Activated CD8-positive, alpha-beta memory T cell treated with anti-CD3 and anti-CD28 coated beads, Interleukin-2, amount 50 U/mL, for 48 hours (primary cell): ENCODE measurements around the gene FAHD1.
A peak's percentile ranks its signal among the peaks of the same experiment; 100 is the strongest.
"Not testable (repeated sequence)": the region's sequence is repeated elsewhere in the genome, so short reads cannot be mapped to it uniquely, and the experiment has no call there.

ENCODE experiments used
- DNase-seq: peaks from one replicate; pipeline ENCODE4 v3.0.0-alpha.2; 2020

FAHD1 gene

DNA sequence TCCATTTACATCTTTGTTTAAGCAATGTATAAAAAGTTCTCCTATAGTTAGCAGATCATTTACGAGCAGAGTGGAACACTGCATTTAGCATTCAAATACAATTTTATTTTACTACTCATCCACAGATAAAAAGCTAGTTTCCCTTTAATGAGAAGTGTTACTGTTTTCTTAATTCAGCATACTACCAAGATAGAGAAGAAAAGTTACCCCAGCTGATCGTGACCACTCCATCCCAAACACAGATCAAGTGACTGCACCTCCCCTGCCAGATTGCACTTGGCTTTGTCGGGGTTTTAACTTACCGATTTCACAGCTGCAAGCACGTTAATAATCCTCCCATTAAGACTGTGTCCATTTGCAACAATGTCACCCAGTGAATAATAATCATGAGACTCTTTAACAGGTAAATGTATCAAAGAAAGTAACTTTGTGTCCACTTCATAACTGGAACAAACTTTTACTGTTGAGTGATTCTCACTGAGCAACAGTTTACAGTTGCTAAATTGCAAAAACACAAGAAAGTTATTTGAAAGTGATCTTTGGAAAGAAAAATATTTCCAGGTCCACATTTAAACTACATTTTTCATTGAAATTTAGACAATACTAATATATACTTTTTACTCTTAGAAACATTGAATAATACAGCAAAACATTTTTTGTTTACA lies 30.6 kb downstream of the FAHD1 start:
- no peak for DNase-seq

DNA sequence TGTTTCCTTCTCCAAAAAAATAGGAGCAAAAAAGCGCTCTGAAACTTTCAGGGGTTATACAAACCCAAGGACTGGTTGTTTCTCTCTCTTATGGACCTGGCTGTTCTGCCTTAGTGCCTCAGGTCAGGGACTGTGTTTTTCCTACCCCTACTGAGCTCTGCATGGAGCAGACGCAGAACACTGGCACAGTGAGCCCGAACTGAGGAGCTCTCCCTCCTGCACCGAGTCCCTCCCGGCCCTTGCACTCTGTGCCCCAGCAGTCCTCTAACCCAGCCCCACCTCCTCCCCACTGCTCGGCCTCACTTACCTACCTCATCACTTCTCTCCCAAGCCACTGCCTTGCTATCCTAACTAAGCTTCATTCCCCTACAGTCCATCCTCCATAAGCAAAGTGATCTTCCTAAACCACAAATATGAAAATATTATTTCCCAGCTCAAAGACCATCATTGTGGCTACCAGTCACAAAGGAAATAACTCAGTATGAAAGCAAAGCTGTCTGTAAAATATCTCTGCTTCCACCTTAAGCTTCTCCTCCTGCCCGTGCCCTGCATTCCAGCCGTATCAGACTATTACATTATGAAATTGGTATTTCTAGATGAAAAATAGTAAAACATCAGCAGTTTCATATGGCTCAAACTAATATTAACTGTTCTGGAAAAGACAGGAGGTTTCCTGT lies 31.3 kb downstream of the FAHD1 start:
- no peak for DNase-seq

DNA sequence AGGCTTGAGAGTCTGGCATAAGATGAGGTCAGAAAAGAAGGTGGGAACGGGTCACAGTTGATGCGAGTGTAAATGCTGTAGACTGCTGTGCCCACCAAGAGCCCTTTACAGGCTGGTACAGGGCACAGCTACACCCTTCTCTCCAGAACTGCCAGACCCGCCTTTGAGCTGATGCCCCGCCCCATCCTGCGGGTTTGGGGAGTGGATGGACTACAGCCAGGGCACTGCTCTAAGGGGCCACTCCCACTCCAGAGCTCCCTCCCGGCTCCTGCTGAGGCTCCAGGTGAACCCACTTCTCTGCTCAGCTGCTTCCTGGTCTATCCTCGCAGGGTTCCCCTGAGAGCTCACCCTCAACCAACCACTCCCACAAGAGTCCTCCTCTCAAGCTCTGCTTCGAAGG lies 32.6 kb downstream of the FAHD1 start:
- no peak for DNase-seq

DNA sequence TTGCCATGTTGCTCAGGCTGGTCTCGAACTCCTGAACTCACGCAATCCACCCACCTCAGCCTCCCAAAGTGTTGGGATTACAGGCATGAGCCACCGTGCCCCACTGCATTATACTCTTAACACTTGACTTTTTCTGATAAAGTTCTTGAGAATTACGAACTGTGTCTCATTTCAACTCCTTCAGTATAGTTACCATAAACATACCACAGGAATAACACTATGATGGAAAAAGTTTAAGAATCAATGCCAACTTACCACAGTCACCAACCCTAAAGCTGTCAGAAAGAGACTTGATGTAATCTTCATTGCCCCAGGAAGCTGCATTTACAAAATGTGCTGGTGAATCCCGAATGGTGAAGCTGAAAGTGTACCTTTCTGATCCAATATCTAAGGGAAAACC lies 34.7 kb downstream of the FAHD1 start:
- DNase-seq, result no peak

DNA sequence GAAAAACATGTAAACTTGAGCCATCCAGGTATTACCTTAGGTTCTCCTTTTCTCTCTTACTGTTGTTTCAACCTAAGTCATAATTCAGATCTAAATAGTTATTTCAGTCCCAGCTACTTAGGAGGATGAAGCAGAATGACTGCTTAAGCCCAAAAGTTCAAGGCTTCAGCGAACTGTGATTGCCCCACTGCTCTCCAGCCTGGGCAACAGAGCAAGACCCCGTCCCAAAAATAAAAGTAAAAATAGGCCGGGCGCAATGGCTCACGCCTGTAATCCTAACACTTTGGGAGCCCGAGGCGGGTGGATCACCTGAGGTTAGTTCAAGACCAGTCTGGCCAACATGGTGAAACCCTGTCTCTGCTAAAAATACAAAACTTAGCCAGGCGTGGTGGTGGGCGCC lies 35.4 kb downstream of the FAHD1 start:
- DNase-seq, result no peak

DNA sequence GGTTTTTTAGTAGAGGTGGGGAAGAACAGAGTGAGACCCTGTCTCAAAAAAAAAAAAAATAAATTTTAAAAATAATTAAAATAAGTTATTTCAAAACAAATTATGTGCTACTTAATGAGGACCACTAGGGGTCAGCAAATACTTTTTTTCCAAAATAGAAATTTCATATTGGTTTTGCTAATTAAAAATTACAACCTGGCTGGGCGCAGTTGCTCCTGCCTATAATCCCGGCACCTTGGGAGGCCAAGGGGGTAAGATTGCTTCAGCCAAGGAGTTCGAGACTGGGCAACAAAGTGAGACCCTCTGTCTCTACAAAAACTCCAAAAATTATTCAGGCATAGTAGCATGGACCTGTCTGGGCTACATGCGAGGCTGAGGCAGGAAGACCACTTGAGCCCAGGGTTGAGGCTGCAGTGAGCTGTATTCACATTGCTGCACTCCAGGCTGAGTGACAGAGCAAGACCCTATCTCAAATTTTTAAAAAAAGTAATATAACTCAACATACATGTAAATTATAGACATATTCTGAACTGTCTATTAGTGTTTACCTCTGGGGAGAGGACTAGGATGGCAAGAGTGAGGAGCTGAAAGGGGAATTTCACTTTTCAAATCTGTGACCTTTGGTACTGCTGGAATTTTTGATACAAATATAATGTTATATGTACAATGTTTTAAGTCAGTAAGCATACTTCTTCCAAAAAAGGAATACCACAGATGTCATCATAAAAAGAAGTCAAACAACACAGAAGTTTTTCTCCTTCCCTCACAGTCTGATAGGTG lies 36.9 kb downstream of the FAHD1 start:
- no peak for DNase-seq

DNA sequence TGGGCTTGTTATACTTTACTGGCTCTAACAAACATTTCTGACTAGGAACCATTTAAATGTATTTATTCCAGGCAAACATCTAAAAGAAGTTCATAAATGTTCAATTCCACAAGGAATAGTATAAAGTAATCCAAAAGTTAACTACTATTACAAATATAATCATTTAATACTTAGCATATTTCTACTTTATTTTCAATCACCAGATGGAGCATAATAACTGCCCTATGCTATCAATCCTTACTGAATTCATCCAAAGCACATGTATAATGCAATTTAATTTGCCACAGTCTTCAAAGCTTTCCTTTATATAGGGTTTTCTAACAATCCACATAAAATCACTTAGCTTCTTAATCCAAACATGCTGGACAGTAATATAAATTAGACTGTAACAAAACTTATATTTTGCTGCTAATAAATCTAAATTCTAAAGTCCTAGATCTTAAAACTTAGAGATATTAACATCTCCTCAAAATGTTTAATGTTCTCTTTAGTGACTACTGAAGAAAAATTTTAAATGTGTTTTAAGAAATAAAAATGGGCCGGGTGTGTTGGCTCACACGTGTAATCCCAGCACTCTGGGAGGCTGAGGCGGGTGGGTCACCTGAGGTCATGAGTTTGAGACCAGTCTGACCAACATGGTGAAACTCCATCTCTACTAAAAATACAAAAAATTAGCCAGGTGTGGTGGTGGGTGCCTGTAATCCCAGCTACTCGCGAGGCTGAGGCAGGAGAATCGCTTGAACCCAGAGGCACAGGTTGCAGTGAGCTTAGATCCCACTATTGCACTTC lies 39.1 kb downstream of the FAHD1 start:
- peak; percentile 2 for DNase-seq

DNA sequence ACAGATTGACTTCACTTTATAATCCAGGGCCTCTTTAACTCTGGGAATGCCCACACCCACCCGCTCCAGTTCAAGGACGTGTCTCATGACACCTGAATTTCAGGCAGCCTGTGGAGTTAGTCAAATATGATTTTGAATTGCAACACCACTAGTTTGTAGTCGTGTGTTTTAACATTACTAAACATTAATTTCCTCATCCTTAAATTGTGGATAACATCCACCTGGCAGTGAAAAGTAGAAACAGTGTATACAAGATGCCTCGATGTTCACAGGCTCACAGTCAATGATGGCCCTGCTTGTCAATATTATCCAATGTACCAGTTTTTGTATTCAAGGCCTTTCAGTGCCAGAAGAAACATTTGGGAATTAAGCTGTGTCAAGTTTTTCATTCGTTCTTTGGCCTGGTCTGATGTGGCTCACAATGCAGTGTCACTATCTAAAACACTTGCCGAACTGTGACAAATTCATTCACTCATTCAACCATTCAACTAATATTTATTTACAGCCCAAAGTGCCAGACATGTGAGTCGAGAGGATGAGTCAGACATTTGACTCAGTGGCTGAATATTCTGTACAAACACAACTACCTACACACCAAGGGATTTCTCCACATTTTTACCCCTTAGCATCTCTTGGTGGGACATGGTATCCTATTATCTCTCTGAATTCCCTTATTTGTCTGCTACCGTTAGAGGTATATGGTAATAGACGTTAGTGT lies 43.5 kb downstream of the FAHD1 start:
- peak; percentile 13 for DNase-seq

DNA sequence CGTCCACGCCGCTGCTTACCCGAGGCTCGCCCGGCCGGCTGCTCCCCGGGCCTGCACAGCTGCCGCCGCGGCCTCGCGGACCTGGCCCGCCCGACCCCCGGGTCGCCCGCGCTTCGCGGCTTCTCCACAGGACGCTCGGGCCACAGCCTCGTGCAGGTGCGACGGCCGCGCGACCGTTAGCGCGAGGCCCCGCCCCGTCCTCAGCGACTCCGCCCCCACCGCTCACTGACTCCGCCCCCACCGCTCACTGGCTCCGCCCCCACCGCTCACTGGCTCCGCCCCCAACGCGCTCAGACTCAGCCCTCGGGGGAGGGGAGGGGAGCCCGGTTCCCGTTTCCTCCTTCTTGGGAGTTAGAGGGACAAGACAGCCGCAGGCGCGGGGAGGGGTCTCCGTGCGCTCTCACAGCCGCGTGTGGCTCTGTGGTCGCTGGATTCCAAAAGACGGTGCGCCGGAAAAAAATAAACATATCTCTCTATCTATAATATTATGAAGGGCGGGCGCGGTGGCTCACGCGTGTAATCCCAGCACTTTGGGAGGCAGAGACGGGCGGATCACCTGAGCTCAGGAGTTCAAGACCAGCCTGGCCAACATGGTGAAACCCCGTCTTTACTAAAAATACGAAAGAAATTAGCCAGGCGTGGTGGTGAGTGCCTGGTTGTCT lies 45.1 kb downstream of the FAHD1 start, which contains the start of gene MEIOB:
TSS of gene MEIOB (minus strand) at position 191 of the 662 bp plus-strand sequence. CDS start 3,989 bp downstream, outside the sequence.
- DNase-seq, result peak; percentile 85

DNA sequence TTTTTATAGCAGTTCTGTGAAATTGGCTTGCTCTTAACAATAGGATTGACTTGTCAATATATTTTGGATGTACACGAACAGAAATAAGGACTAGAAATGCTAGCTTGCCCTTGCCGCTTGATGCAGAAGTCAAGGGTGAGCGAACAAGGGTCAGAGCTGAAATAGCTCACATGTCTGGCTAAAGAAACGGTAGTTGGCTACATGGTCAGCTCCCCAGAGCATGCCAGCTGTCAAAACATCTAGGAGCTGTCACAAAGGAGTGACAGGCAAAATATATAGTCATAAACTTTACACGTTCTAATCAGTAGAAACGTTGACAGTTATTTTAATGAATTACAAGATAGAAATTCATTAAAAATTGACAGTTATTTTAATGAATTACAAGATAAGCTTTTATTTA lies 47.8 kb downstream of the FAHD1 start:
- DNase-seq, result no peak

DNA sequence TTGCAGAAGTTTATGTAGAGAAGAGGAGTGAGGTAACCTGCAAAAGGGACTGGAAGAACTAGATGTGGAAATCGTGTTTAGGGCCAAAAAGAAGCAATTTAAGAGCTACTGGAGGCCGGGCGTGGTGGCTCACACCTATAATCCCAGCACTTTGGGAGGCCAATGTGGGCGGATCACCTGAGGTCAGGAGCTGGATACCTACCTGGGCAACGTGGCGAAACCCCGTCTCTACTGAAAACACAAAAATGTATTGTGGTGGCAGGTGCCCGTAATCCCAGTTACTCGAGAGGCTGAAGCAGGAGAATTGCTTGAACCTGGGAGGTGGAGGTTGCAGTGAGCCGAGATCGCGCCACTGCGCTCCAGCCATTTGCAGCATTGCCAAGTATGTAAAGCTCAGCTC lies 49.1 kb downstream of the FAHD1 start:
- DNase-seq, result not testable (repeated sequence)

DNA sequence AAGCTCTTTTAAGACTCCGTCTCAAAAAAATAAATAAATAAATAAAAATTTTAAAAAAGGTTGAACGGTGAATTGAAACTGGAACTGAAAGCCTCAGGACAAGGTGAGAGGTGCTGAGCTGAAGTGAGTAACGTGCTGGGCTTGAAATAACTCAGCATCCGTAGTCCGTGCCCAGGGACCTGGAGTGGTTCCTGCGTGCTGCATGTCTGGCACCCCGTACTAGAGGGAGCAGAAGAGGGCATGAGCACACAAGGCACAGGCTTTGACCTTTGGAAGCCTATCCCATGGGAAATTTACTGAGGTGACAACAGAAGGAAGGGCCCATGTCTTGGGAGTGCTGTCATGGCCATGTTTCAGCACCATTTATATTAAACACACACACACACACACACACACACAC lies 49.5 kb downstream of the FAHD1 start:
- DNase-seq, result no peak

DNA sequence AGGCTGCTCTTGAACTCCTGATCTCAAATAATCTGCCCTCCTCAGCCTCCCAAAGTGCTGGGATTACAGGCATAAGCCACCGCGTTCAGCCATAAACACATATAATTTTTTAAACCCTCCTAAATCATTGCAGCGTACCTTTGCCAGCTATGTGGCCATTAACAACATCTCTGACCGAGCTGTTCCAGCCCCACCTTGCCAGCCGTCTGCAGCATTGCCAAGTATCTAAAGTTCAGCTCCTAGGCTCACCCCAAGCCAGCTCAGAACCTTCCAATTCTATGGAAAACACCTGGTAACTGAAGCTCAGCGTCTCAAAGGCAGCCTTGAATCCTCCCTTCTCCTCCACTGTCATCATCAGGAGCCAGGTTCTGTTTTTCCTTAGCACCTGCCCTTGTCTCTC lies 50.1 kb downstream of the FAHD1 start:
- DNase-seq, result no peak

DNA sequence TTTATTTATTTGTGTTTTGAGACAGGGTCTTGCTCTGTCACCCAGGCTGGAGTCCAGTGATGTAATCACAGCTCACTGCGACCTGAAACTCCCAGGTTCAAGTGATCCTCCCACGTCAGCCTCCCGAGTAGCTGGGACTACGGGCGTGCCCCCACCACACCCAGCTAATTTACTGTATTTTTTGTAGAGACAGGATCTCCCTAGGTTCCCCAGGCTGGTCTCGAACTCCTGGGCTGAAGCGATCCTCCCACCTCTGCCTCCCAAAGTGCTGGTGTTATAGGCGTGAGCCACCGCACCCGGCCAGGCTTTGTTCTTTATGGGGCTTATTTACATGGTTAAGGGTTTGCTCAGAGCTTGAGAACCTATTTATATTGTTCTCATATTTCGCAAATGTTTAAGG lies 50.8 kb downstream of the FAHD1 start:
- DNase-seq, result no peak

DNA sequence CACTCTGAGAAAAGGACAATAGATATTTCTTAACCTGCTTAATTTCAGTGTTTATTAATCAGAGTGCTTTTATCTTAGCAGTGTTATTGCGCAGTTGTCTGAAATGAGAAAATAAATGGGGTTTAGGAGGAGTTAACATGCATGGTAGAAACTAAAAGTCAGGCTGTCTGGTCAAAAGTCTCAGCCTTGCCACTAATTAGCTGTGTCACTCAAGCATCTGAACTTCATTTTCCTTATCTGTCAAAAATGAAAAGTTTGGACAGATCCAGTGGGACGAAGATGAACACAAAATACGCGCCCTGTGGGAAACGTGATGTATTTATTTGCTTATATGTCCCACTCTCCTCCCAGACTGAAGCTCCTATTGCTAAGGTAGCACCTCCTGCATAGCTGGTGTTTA lies 51.2 kb downstream of the FAHD1 start:
- DNase-seq, result no peak
